CD8-positive, alpha-beta memory T cell (primary cell): ENCODE measurements around the gene PCED1A. TPM values are rescaled to one million over a fixed set of nuclear protein-coding genes. Genes with fewer than 3 reads are reported as not detected.

Source experiments
- CTCF ChIA-PET: fragments of 350-600 bp; sonication (Branson Sonifier 250); formaldehyde crosslinking; loops from one replicate; lab custom pipeline; 2021; ENCODE audit warnings: antibody characterized with exemption; lab: Charles Lee
- POLR2A ChIA-PET: fragments of 350-600 bp; sonication (Branson Sonifier 250); formaldehyde crosslinking; loops from one replicate; lab custom pipeline; 2021; ENCODE audit warnings: antibody characterized with exemption; lab: Charles Lee
- DNase-seq, 5 donors: peaks; one replicate each; pipeline versions ENCODE4 v3.0.0 to v3.0.0-alpha.2; 2020 to 2022; ENCODE audit warnings: mixed read lengths in 1 of 5
- H3K27ac ChIP-seq: one replicate; pipeline ENCODE4 v1.7.0; 2013; ENCODE audit warnings: low read depth, mild to moderate bottlenecking, low read length, moderate library complexity
- H3K27me3 ChIP-seq: 2 replicates; pipeline ENCODE4 v1.7.0; 2013; ENCODE audit warnings: low read length, mild to moderate bottlenecking; ENCODE audit not compliant: insufficient read depth, poor library complexity, severe bottlenecking
- H3K36me3 ChIP-seq: 2 replicates; pipeline ENCODE4 v1.7.0; 2013; ENCODE audit warnings: mild to moderate bottlenecking, low read length, moderate library complexity; ENCODE audit not compliant: insufficient read depth
- H3K4me1 ChIP-seq: 2 replicates; pipeline ENCODE4 v1.7.0; 2013; ENCODE audit warnings: mild to moderate bottlenecking, low read length, moderate library complexity; ENCODE audit not compliant: insufficient read depth
- H3K4me3 ChIP-seq: 2 replicates; pipeline ENCODE4 v1.7.0; 2013; ENCODE audit warnings: mild to moderate bottlenecking, low read length
- H3K9me3 ChIP-seq: 2 replicates; pipeline ENCODE4 v1.7.0; 2013; ENCODE audit warnings: mild to moderate bottlenecking, low read length
- H3K27ac Mint-ChIP-seq, 8 donors: one replicate each; pipeline ENCODE4 v1.8.0; 2020 to 2021; ENCODE audit warnings: mixed read lengths in 8 of 8, mild to moderate bottlenecking in 6 of 8, inconsistent platforms in 3 of 8, moderate library complexity in 3 of 8
- H3K27me3 Mint-ChIP-seq, 2 donors: one replicate each; pipeline ENCODE4 v1.8.0; 2020 to 2021; ENCODE audit warnings: mixed read lengths in 2 of 2, mild to moderate bottlenecking in 1 of 2, moderate library complexity in 1 of 2
- H3K36me3 Mint-ChIP-seq, 3 donors: one replicate each; pipeline ENCODE4 v1.8.0; 2020 to 2021; ENCODE audit warnings: mixed read lengths in 3 of 3, inconsistent platforms in 1 of 3, mild to moderate bottlenecking in 1 of 3
- H3K4me1 Mint-ChIP-seq, 3 donors: one replicate each; pipeline ENCODE4 v1.8.0; 2020 to 2021; ENCODE audit warnings: mixed read lengths in 3 of 3, inconsistent platforms in 1 of 3, mild to moderate bottlenecking in 1 of 3
- H3K4me3 Mint-ChIP-seq, 7 donors: one replicate each; pipeline ENCODE4 v1.8.0; 2020 to 2021; ENCODE audit warnings: mixed read lengths in 7 of 7, mild to moderate bottlenecking in 6 of 7, moderate library complexity in 4 of 7, inconsistent platforms in 2 of 7
- H3K9me3 Mint-ChIP-seq, 5 donors: one replicate each; pipeline ENCODE4 v1.8.0; 2020 to 2022; ENCODE audit warnings: mixed read lengths in 5 of 5, mild to moderate bottlenecking in 3 of 5, moderate library complexity in 2 of 5, inconsistent platforms in 1 of 5
- polyA plus RNA-seq: library from polyadenylated mRNA; unstranded; fragments of 300-500 nt; fragmentation: Illumina TruSeq; gene quantifications from one replicate; pipeline ENCODE4 v1.2.3, GENCODE V29; 2021
- total RNA-seq, 2 experiments: library from RNA; stranded (reverse); gene quantifications; one replicate each; pipeline ENCODE4 v1.2.3, GENCODE V29; 2021

The PCED1A gene
- total RNA-seq (10 to 100 TPM; 30.8 to 34.0 TPM), polyA plus RNA-seq (20.2 TPM)

DNA sequence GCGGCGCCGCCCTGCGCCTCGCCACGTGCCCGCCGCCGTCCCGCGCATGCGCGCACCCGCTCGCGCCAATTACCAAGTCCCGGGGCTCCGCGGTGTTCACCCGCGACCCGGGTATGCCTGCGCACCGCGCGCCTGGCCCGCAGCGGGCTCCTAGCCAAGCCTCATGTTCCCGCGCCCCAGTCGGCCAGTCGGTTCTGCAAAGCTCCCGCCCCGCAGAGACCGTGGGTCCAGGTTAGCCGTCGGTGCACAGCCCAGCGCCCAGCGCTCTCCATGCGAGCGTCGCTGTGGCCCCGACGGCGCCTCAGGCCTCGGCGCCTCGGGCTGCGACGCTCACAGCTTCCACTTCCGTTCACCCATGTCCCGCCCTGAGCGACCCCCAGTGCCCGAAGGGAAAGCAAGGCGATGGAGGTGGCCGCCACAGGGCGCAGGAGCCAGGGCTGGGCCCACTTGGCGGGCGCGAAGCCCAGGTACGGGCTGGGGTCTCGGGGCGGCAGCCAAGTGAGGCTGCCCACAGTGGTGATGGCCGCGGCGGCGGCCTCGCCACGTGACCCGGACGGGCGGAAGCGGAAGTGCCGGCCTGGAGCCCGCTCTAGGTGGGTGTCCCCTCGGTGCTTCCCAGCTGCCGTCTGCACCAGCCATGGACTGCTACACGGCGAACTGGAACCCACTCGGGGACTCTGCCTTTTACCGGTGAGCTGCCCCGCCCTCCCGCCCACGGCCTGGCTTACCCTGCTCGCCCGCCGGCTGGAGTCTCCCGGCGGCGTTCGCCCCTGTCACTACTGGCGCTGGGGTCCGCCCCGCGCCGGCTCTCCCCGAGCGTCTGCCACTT, at the start of gene PCED1A, which contains the start of gene VPS16:
PCED1A (minus strand) TSS at position 518 of the 829 bp plus-strand sequence. CDS start 743 bp downstream, outside the sequence.
VPS16 (plus strand) TSS at position 608 of the 829 bp plus-strand sequence; CDS start at position 638, 30 bp downstream.
- no peaks in the 10 kb centered on the region for H3K9me3 Mint-ChIP-seq
- Histone ChIP-seq H3K4me3 (peak within 1 kb of the TSS; percentile 87), H3K36me3 (no peaks in the 10 kb centered on the region), H3K27ac (peak within 1 kb of the TSS; percentile 85), H3K27me3 (no peaks in the 10 kb centered on the region), H3K9me3 (no peaks in the 10 kb centered on the region), H3K4me1 (peaks cover 23% of the 10 kb centered on the region)
- peaks cover 0 to 25% (median 9%) of the 10 kb centered on the region in 3 donors for H3K36me3 Mint-ChIP-seq
- H3K27ac Mint-ChIP-seq, result peak within 1 kb of the TSS; percentile 84 to 95 (median 89)
- H3K4me1 Mint-ChIP-seq, result peaks cover 33 to 59% (median 40%) of the 10 kb centered on the region in 3 donors
- POLR2A ChIA-PET, result interaction anchor here (0.5 to 1.9 kb wide), 9 partner anchors 14 to 256 kb away, joined by 3 to 8 read pairs (median 3); partner anchors contain the start of genes IDH3B and PTPRA
- CTCF ChIA-PET, result interaction anchor here (0.8 to 1.8 kb wide), 6 partner anchors 9 to 187 kb away, joined by 3 to 5 read pairs (median 3); partner anchors contain the start of gene NOP56
- no peaks in the 10 kb centered on the region for H3K27me3 Mint-ChIP-seq
- peak within 1 kb of the TSS; percentile 86 to 95 (median 89) for H3K4me3 Mint-ChIP-seq
- DNase-seq, result peak; percentile 82 to 92 (median 85)

GRCh38 chr20:2889797-2890196, 49.3 kb upstream of the PCED1A start:
- no peak overlapping the region for H3K4me3 ChIP-seq
- H3K9me3 ChIP-seq, result no peaks in the 10 kb centered on the region
- ChIA-PET POLR2A (interaction anchor here (1.0 kb wide), 1 partner anchor 17 kb away, joined by 3 read pairs; no protein-coding TSS in a partner anchor), CTCF (no interaction called here)
- H3K36me3 Mint-ChIP-seq, result peaks cover 0 to 3% (median 1%) of the 10 kb centered on the region in 3 donors
- H3K4me3 Mint-ChIP-seq, result no peak overlapping the region
- H3K27me3 Mint-ChIP-seq, result no peaks in the 10 kb centered on the region
- H3K9me3 Mint-ChIP-seq, result no peaks in the 10 kb centered on the region
- no peak for DNase-seq
- peak overlapping the region in 1 of 8 donors; percentile 26 for H3K27ac Mint-ChIP-seq
- H3K27ac ChIP-seq, result no peak overlapping the region
- H3K4me1 Mint-ChIP-seq, result peaks cover 59 to 76% (median 71%) of the 10 kb centered on the region in 3 donors
- peaks cover 23% of the 10 kb centered on the region for H3K4me1 ChIP-seq
- H3K36me3 ChIP-seq, result no peaks in the 10 kb centered on the region
- H3K27me3 ChIP-seq, result no peaks in the 10 kb centered on the region

GRCh38 chr20:2889209-2889608, 48.8 kb upstream of the PCED1A start:
- POLR2A ChIA-PET, result no interaction called here
- no peak overlapping the region for H3K27ac ChIP-seq
- no peaks in the 10 kb centered on the region for H3K27me3 ChIP-seq
- H3K36me3 ChIP-seq, result no peaks in the 10 kb centered on the region
- H3K4me1 ChIP-seq, result peaks cover 24% of the 10 kb centered on the region
- H3K27me3 Mint-ChIP-seq, result no peaks in the 10 kb centered on the region
- peaks cover 63 to 79% (median 75%) of the 10 kb centered on the region in 3 donors for H3K4me1 Mint-ChIP-seq
- H3K4me3 Mint-ChIP-seq, result no peak overlapping the region
- no peaks in the 10 kb centered on the region for H3K9me3 Mint-ChIP-seq
- no peaks in the 10 kb centered on the region for H3K9me3 ChIP-seq
- CTCF ChIA-PET, result no interaction called here
- DNase-seq, result no peak
- H3K36me3 Mint-ChIP-seq, result peaks cover 0 to 3% (median 1%) of the 10 kb centered on the region in 3 donors
- H3K4me3 ChIP-seq, result no peak overlapping the region
- H3K27ac Mint-ChIP-seq, result peak overlapping the region in 2 of 8 donors; percentile 5 to 20

- no peaks in the 10 kb centered on the region for H3K36me3 ChIP-seq
- H3K27ac ChIP-seq, result no peak overlapping the region
- no peak for DNase-seq
- Mint-ChIP-seq H3K27ac (peak overlapping the region in 1 of 8 donors; percentile 56), H3K4me1 (peaks cover 70 to 82% (median 79%) of the 10 kb centered on the region in 3 donors), H3K27me3 (no peaks in the 10 kb centered on the region), H3K36me3 (peaks cover 0 to 3% (median 3%) of the 10 kb centered on the region in 3 donors), H3K4me3 (no peak overlapping the region), H3K9me3 (no peaks in the 10 kb centered on the region)
- POLR2A ChIA-PET, result no interaction called here
- no peaks in the 10 kb centered on the region for H3K27me3 ChIP-seq
- CTCF ChIA-PET, result no interaction called here
- H3K4me1 ChIP-seq, result peaks cover 28% of the 10 kb centered on the region
- no peaks in the 10 kb centered on the region for H3K9me3 ChIP-seq
- no peak overlapping the region for H3K4me3 ChIP-seq
Observed at GRCh38 chr20:2888224-2888955, 47.9 kb upstream of the PCED1A start.

DNA sequence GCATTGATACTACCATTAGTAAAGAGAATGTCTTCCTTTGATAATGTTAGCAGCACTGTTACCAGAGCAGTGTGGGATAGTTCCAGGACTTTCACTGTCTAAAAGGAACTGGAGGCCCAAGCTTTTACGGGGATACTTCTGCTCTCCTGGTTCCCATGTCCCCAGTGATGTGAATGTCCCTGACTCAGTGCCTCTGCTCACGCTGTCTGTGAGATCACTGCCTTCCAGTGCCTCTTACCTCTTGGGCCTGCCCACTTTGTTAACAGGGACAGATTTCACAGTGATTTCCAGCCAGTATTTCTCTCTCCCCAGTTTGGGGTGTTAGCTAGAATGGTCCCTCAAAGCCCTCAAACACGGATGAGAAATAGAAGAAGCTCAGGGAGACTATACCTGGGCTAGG, 47.3 kb upstream of the PCED1A start:
- CTCF ChIA-PET, result no interaction called here
- POLR2A ChIA-PET, result no interaction called here
- H3K4me3 Mint-ChIP-seq, result no peak overlapping the region

DNA sequence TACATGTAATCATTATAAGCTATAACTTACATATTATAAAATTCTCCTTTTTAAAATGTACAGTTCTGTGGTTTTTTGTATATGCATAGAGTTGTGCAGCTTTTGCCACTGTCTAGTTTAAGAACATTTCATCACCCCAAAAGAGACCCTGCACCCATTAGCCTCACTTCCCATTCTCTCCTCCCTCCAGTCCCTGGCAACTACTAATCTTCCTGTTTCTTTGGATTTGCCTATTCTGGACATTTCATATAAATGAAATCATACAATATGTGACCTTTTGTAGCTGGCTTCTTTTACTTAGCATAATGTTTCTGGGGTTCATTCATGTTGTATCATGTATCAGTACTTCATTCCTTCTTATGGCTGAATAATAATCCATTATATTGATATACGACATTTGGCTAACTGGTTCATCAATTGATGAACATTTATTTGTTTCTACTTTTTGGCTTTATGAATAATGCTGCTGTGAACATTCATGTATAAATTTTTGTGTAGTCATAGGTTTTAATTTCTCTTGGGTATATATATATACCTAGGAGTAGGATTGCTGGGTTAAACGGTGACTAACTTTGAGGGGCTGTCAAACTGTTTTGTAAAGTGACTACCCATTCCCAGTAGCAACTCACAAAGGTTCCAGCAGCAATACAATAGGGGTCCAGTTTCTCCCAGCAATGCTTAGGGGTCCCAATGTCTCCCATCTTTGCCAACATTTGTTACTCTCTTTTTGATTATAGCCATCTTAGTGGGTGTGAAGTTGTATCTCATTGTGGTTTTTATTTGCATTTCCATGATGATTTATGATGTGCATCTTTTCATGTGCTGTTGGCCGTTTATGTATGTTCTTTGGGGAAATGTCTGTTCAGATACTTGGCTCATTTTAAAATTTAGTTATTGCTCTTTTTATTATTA, 43.5 kb upstream of the PCED1A start:
- Histone ChIP-seq H3K27ac (no peak overlapping the region), H3K9me3 (no peaks in the 10 kb centered on the region), H3K27me3 (no peaks in the 10 kb centered on the region), H3K4me1 (peaks cover 20% of the 10 kb centered on the region), H3K36me3 (no peaks in the 10 kb centered on the region), H3K4me3 (no peak overlapping the region)
- Mint-ChIP-seq H3K9me3 (no peaks in the 10 kb centered on the region), H3K4me3 (peak overlapping the region in 1 of 7 donors; percentile 2), H3K27me3 (no peaks in the 10 kb centered on the region), H3K4me1 (peaks cover 56 to 75% (median 71%) of the 10 kb centered on the region in 3 donors), H3K36me3 (peaks cover 0 to 9% (median 0%) of the 10 kb centered on the region in 3 donors), H3K27ac (peak overlapping the region in 3 of 8 donors; percentile 3 to 47 (median 31))
- no peak for DNase-seq
- ChIA-PET POLR2A (no interaction called here), CTCF (interaction anchor here (1.0 kb wide), 1 partner anchor 11 kb away, joined by 4 read pairs; the partner anchor contains the start of gene PTPRA)

More for the DNA sequence above, 47.3 kb upstream of the PCED1A start:
- Mint-ChIP-seq H3K9me3 (no peaks in the 10 kb centered on the region), H3K27me3 (no peaks in the 10 kb centered on the region), H3K4me1 (peaks cover 65 to 81% (median 81%) of the 10 kb centered on the region in 3 donors), H3K36me3 (peaks cover 0 to 3% (median 1%) of the 10 kb centered on the region in 3 donors), H3K27ac (peak overlapping the region in 2 of 8 donors; percentile 17 to 56)
- Histone ChIP-seq H3K27me3 (no peaks in the 10 kb centered on the region), H3K4me1 (peaks cover 28% of the 10 kb centered on the region), H3K9me3 (no peaks in the 10 kb centered on the region), H3K4me3 (no peak overlapping the region), H3K36me3 (no peaks in the 10 kb centered on the region), H3K27ac (no peak overlapping the region)
- no peak for DNase-seq

GRCh38 chr20:2880650-2881049, 40.2 kb upstream of the PCED1A start:
- Histone ChIP-seq H3K27me3 (no peaks in the 10 kb centered on the region), H3K4me3 (no peak overlapping the region), H3K36me3 (no peaks in the 10 kb centered on the region), H3K9me3 (no peaks in the 10 kb centered on the region), H3K4me1 (peaks cover 15% of the 10 kb centered on the region), H3K27ac (no peak overlapping the region)
- Mint-ChIP-seq H3K4me3 (no peak overlapping the region), H3K27me3 (no peaks in the 10 kb centered on the region), H3K36me3 (peaks cover 0 to 14% (median 5%) of the 10 kb centered on the region in 3 donors), H3K4me1 (peaks cover 58 to 79% (median 77%) of the 10 kb centered on the region in 3 donors), H3K9me3 (no peaks in the 10 kb centered on the region), H3K27ac (no peak overlapping the region)
- no peak for DNase-seq
- CTCF ChIA-PET, result no interaction called here
- POLR2A ChIA-PET, result no interaction called here
